ENCODE measurements around the gene STOML2.

The STOML2 gene

GRCh38 chr9:35072461-35073278, 30.3 kb downstream of the STOML2 start, which contains the start of gene VCP (continued):
- TF ChIP-seq ZNF280C (tag by site-specific recombination; IDR thresholded peaks at IDR 0.05) (no peak), KLF1 (tag by site-specific recombination; IDR thresholded peaks at IDR 0.05) (peak; percentile 88), FEZF1 (tag by site-specific recombination; IDR thresholded peaks at IDR 0.05) (no peak), ZNF280D (tag by site-specific recombination; IDR thresholded peaks at IDR 0.05) (no peak), ATF2 (tag by site-specific recombination; IDR thresholded peaks at IDR 0.05; ENCODE audit: low read depth) (no peak), ZBTB21 (tag by site-specific recombination; IDR thresholded peaks at IDR 0.05) (no peak), ZNF155 (tag by site-specific recombination; IDR thresholded peaks at IDR 0.05) (no peak), PRDM2 (tag by site-specific recombination; IDR thresholded peaks at IDR 0.05; ENCODE audit: borderline replicate concordance) (no peak), ZNF37A (tag by site-specific recombination; IDR thresholded peaks at IDR 0.05) (no peak), ZNF2 (tag by site-specific recombination; IDR thresholded peaks at IDR 0.05) (0 out of 2 replicates have a peak, but pooled peaks have one; percentile 19), ZNF529 (tag by site-specific recombination; IDR thresholded peaks at IDR 0.05; ENCODE audit: insufficient replicate concordance) (no peak), HOXC10 (CRISPR knock-in tag; IDR thresholded peaks at IDR 0.05) (0 out of 2 replicates have a peak, but pooled peaks have one; percentile 13), ZNF623 (tag by site-specific recombination; IDR thresholded peaks at IDR 0.05) (no peak), ZNF426 (tag by site-specific recombination; IDR thresholded peaks at IDR 0.05) (no peak), ZNF830 (tag by site-specific recombination; IDR thresholded peaks at IDR 0.05; ENCODE audit: low read depth) (no peak), ZNF707 (tag by site-specific recombination; IDR thresholded peaks at IDR 0.05) (no peak), ZNF140 (tag by site-specific recombination; IDR thresholded peaks at IDR 0.05) (no peak)
- TF ChIP-seq, protein P1, sequence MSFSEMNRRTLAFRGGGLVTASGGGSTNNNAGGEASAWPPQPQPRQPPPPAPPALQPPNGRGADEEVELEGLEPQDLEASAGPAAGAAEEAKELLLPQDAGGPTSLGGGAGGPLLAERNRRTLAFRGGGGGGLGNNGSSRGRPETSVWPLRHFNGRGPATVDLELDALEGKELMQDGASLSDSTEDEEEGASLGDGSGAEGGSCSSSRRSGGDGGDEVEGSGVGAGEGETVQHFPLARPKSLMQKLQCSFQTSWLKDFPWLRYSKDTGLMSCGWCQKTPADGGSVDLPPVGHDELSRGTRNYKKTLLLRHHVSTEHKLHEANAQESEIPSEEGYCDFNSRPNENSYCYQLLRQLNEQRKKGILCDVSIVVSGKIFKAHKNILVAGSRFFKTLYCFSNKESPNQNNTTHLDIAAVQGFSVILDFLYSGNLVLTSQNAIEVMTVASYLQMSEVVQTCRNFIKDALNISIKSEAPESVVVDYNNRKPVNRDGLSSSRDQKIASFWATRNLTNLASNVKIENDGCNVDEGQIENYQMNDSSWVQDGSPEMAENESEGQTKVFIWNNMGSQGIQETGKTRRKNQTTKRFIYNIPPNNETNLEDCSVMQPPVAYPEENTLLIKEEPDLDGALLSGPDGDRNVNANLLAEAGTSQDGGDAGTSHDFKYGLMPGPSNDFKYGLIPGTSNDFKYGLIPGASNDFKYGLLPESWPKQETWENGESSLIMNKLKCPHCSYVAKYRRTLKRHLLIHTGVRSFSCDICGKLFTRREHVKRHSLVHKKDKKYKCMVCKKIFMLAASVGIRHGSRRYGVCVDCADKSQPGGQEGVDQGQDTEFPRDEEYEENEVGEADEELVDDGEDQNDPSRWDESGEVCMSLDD (tag by site-specific recombination; IDR thresholded peaks at IDR 0.05), result no peak
- TF ChIP-seq, protein P2, sequence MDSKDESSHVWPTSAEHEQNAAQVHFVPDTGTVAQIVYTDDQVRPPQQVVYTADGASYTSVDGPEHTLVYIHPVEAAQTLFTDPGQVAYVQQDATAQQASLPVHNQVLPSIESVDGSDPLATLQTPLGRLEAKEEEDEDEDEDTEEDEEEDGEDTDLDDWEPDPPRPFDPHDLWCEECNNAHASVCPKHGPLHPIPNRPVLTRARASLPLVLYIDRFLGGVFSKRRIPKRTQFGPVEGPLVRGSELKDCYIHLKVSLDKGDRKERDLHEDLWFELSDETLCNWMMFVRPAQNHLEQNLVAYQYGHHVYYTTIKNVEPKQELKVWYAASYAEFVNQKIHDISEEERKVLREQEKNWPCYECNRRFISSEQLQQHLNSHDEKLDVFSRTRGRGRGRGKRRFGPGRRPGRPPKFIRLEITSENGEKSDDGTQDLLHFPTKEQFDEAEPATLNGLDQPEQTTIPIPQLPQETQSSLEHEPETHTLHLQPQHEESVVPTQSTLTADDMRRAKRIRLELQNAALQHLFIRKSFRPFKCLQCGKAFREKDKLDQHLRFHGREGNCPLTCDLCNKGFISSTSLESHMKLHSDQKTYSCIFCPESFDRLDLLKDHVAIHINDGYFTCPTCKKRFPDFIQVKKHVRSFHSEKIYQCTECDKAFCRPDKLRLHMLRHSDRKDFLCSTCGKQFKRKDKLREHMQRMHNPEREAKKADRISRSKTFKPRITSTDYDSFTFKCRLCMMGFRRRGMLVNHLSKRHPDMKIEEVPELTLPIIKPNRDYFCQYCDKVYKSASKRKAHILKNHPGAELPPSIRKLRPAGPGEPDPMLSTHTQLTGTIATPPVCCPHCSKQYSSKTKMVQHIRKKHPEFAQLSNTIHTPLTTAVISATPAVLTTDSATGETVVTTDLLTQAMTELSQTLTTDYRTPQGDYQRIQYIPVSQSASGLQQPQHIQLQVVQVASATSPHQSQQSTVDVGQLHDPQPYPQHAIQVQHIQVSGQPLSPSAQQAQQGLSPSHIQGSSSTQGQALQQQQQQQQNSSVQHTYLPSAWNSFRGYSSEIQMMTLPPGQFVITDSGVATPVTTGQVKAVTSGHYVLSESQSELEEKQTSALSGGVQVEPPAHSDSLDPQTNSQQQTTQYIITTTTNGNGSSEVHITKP (tag by site-specific recombination; IDR thresholded peaks at IDR 0.05), result peak; percentile 89
